Psoas muscle (tissue), 8 donors: ENCODE data around the gene USP10. TPM values are rescaled to one million over a fixed set of nuclear protein-coding genes. Genes with fewer than 3 reads are reported as not detected.
A peak's percentile ranks its signal among the peaks of the same experiment; 100 is the strongest.

Experiments
- ATAC-seq, 4 donors: fragments of 200-7000 bp; cut with Tn5 transposase; one replicate each; pipeline ENCODE4 v1.9.1; 2020; ENCODE audit warnings: moderate library complexity in 3 of 4, mild to moderate bottlenecking in 2 of 4
- DNase-seq, 2 donors: peaks; one replicate each; pipeline ENCODE4 v3.0.0-alpha.2; 2020
- H3K27ac ChIP-seq: fragments of 200-600 bp; one replicate; pipeline ENCODE4 v1.8.0; 2022
- H3K27me3 ChIP-seq, 3 donors: fragments of 200-600 bp in 1 of 3; one replicate each; pipeline versions ENCODE4 v1.6.1 to v1.8.0; 2013 to 2022; ENCODE audit warnings: low read length in 2 of 3, mild to moderate bottlenecking in 2 of 3, moderate library complexity in 1 of 3; ENCODE audit not compliant: insufficient read depth in 3 of 3
- H3K36me3 ChIP-seq, 2 donors: fragments of 200-600 bp in 1 of 2; one replicate each; pipeline versions ENCODE4 v1.6.1 to v1.8.0; 2013 to 2022; ENCODE audit warnings: low read depth in 1 of 2, mild to moderate bottlenecking in 1 of 2, moderate library complexity in 1 of 2; ENCODE audit not compliant: insufficient read depth in 1 of 2
- H3K4me1 ChIP-seq: fragments of 200-600 bp; one replicate; pipeline ENCODE4 v1.8.0; 2022
- H3K4me3 ChIP-seq: fragments of 200-600 bp; one replicate; pipeline ENCODE4 v1.8.0; 2022; ENCODE audit warnings: mild to moderate bottlenecking
- H3K9me3 ChIP-seq: fragments of 200-600 bp; one replicate; pipeline ENCODE4 v1.8.0; 2022
- whole genome bisulfite sequencing, 3 donors: extraction: QIAGEN DNeasy Blood & Tissue Kit; methylation state at CpG; one replicate each; pipeline versions ENCODE4 v1.1.6 to v1.1.7; 2013; 5-methylcytosine and 5-hydroxymethylcytosine counted together
- intact Hi-C, 2 donors: fragments of 100-400 bp; cut with DNase I; formaldehyde crosslinking; loops; one replicate each; pipeline versions ENCODE4 v1.11.0 to v1.14.2; 2022
- polyA plus RNA-seq, 3 donors: library from polyadenylated mRNA; stranded (reverse); fragments of 200-250 nt; gene quantifications; one replicate each; pipeline ENCODE4 v1.2.3, GENCODE V29; 2013
- total RNA-seq, 4 donors: library from RNA; stranded (reverse); fragmentation: NEBNext Ultra II Directional in 2 of 4; extraction: Animal tissue kit (Norgen Biotek cat#: 25700) in 2 of 4; gene quantifications; one replicate each; pipeline versions ENCODE4 v1.2.1 to v1.2.4, GENCODE V29; 2021 to 2023
- TF ChIP-seq, protein P1 (sequence below): fragments of 200-600 bp; IDR thresholded peaks from one replicate; pipeline ENCODE4 v1.8.0; 2022; ENCODE audit warnings: antibody characterized with exemption
- donor health status: healthy with polysubstance abuse.
- donor health status: DM: no; HTN: no; CAD: no; lungs with moderate emphysema.
- donor health status: Bipolar disorder and iron deficiency.
- donor health status: healthy.
- donor health status: DM: yes; HTN: yes; CAD: no.
- donor health status: DM: no; HTN: no; CAD: no.
- donor health status: DM: no; HTN: no; CAD: no.
- donor health status: DM: yes; HTN: yes; CAD: no.

The USP10 gene
- total and polyA plus RNA-seq, 7 donors, result 33.9 to 93.0 (median 69.2) TPM

GRCh38 chr16:84822990-84823389 is 123.2 kb downstream of the USP10 start:
- Histone ChIP-seq H3K9me3 (no peaks in the 10 kb centered on the region), H3K4me3 (peak overlapping the region; percentile 65), H3K27ac (peak overlapping the region; percentile 38), H3K36me3 (no peaks in the 10 kb centered on the region), H3K4me1 (no peaks in the 10 kb centered on the region), H3K27me3 (peaks cover 0 to 42% (median 0%) of the 10 kb centered on the region in 3 donors)
- TF ChIP-seq, protein P1, sequence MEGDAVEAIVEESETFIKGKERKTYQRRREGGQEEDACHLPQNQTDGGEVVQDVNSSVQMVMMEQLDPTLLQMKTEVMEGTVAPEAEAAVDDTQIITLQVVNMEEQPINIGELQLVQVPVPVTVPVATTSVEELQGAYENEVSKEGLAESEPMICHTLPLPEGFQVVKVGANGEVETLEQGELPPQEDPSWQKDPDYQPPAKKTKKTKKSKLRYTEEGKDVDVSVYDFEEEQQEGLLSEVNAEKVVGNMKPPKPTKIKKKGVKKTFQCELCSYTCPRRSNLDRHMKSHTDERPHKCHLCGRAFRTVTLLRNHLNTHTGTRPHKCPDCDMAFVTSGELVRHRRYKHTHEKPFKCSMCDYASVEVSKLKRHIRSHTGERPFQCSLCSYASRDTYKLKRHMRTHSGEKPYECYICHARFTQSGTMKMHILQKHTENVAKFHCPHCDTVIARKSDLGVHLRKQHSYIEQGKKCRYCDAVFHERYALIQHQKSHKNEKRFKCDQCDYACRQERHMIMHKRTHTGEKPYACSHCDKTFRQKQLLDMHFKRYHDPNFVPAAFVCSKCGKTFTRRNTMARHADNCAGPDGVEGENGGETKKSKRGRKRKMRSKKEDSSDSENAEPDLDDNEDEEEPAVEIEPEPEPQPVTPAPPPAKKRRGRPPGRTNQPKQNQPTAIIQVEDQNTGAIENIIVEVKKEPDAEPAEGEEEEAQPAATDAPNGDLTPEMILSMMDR, result no peak
- DNase-seq (no peak), ATAC-seq (no peak)
- intact Hi-C loops, result no loop called here
- 94 to 95% (median 94%) methylated on average over 6 of the region's 6 CpGs for WGBS, 3 donors

- Histone ChIP-seq H3K4me3 (peak overlapping the region; percentile 65), H3K27ac (no peak overlapping the region), H3K4me1 (no peaks in the 10 kb centered on the region), H3K9me3 (no peaks in the 10 kb centered on the region), H3K27me3 (peaks cover 0 to 42% (median 0%) of the 10 kb centered on the region in 3 donors), H3K36me3 (no peaks in the 10 kb centered on the region)
- intact Hi-C loops, result no loop called here
- peak in 1 of 2 donors; percentile 76 for DNase-seq
- TF ChIP-seq, protein P1, result no peak
- 57 to 71% (median 62%) methylated on average over 8 of the region's 8 CpGs for WGBS, 3 donors
- peak in 1 of 4 donors; percentile 29 for ATAC-seq
Observed at GRCh38 chr16:84823484-84823883, 123.7 kb downstream of the USP10 start.

DNA sequence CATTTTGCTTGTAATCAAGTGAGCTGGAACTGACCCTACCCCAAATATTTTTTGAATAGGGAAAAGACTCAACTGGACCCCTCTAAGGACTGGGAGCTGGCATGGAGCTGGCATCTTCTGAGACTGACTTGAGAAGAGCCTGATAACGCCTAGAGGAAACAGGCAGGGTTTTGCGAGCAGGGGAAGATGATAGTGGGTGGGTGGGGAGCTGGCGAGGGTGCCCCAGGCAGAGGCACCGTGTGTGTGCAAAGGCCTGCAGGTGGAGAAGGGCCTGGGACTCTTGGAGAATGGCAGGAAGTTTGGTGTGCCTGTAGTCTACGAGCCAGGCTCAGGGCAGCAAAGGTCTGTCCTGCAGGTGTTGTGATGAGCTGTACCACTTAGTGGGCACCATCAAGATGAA is 124.1 kb downstream of the USP10 start:
- Histone ChIP-seq H3K27me3 (peaks cover 0 to 42% (median 0%) of the 10 kb centered on the region in 3 donors), H3K36me3 (no peaks in the 10 kb centered on the region), H3K27ac (peak overlapping the region; percentile 9), H3K9me3 (no peaks in the 10 kb centered on the region), H3K4me1 (no peaks in the 10 kb centered on the region), H3K4me3 (no peak overlapping the region)
- intact Hi-C loops, result no loop called here
- TF ChIP-seq, protein P1, result no peak
- 58 to 84% (median 74%) methylated on average over 5 of the region's 5 CpGs for WGBS, 3 donors
- ATAC-seq, result no peak
- no peak for DNase-seq

GRCh38 chr16:84825896-84826557 is 126.2 kb downstream of the USP10 start:
- Histone ChIP-seq H3K4me1 (no peaks in the 10 kb centered on the region), H3K9me3 (no peaks in the 10 kb centered on the region), H3K27me3 (peaks cover 0 to 31% (median 0%) of the 10 kb centered on the region in 3 donors), H3K4me3 (no peak overlapping the region), H3K27ac (no peak overlapping the region), H3K36me3 (no peaks in the 10 kb centered on the region)
- intact Hi-C loops, result no loop called here
- 86 to 88% (median 88%) methylated on average over 8 of the region's 8 CpGs for WGBS, 3 donors
- ATAC-seq (peak in 2 of 4 donors; percentile 16 to 36), DNase-seq (no peak)
- TF ChIP-seq, protein P1, result no peak

- peak; percentile 73 to 78 for DNase-seq
- no peak overlapping the region for H3K4me3 ChIP-seq
Observed at GRCh38 chr16:84826558-84826941, 126.8 kb downstream of the USP10 start.

More at GRCh38 chr16:84826558-84826941, 126.8 kb downstream of the USP10 start:
- H3K27me3 ChIP-seq, result peaks cover 0 to 26% (median 0%) of the 10 kb centered on the region in 3 donors
- WGBS, 3 donors, result 60 to 77% (median 62%) methylated on average over 13 of the region's 13 CpGs
- intact Hi-C loops, result no loop called here
- TF ChIP-seq, protein P1, result no peak
- peak; percentile 25 to 46 (median 32) for ATAC-seq
- no peak overlapping the region for H3K27ac ChIP-seq
- no peaks in the 10 kb centered on the region for H3K36me3 ChIP-seq
- no peaks in the 10 kb centered on the region for H3K9me3 ChIP-seq
- no peaks in the 10 kb centered on the region for H3K4me1 ChIP-seq
